HG02970 (cell line): Measurements from ENCODE around the gene PSMD6.

Source experiments
- ATAC-seq: cut with Tn5 transposase; IDR thresholded peaks from one replicate; pipeline ENCODE4 v1.9.1; 2021; ENCODE audit warnings: mild to moderate bottlenecking, moderate library complexity, moderate number of reproducible peaks; ENCODE audit not compliant: unreplicated experiment, low FRiP score

PSMD6 gene

GRCh38 chr3:64011685-64012084 lies 11.6 kb downstream of the PSMD6 start:
- no peak for ATAC-seq

GRCh38 chr3:64010199-64010598 lies 13.1 kb downstream of the PSMD6 start:
- no peak for ATAC-seq

GRCh38 chr3:64009528-64009927 lies 13.8 kb downstream of the PSMD6 start:
- ATAC-seq, result no peak

GRCh38 chr3:64008487-64009351 lies 14.6 kb downstream of the PSMD6 start:
- ATAC-seq, result no peak

GRCh38 chr3:64008017-64008416 lies 15.3 kb downstream of the PSMD6 start:
- no peak for ATAC-seq

- no peak for ATAC-seq
Observed at GRCh38 chr3:64003589-64003988, 19.7 kb downstream of the PSMD6 start.

GRCh38 chr3:64002233-64002632 lies 21.1 kb downstream of the PSMD6 start:
- ATAC-seq, result no peak

GRCh38 chr3:64000453-64001055 lies 22.7 kb downstream of the PSMD6 start:
- ATAC-seq, result no peak

- ATAC-seq, result no peak
Observed at GRCh38 chr3:63998852-63999754, 24.2 kb downstream of the PSMD6 start.

- ATAC-seq, result no peak
Observed at GRCh38 chr3:63995086-63995485, 28.2 kb downstream of the PSMD6 start.

GRCh38 chr3:63993653-63994079 lies 29.6 kb downstream of the PSMD6 start:
- no peak for ATAC-seq

GRCh38 chr3:63992516-63993209 lies 30.6 kb downstream of the PSMD6 start:
- no peak for ATAC-seq

- no peak for ATAC-seq
Observed at GRCh38 chr3:63991666-63992065, 31.6 kb downstream of the PSMD6 start.

- no peak for ATAC-seq
Observed at GRCh38 chr3:63990733-63991132, 32.6 kb downstream of the PSMD6 start.

- no peak for ATAC-seq
Observed at GRCh38 chr3:63990204-63990603, 33.1 kb downstream of the PSMD6 start.

GRCh38 chr3:63988943-63989342 lies 34.4 kb downstream of the PSMD6 start:
- ATAC-seq, result no peak

- no peak for ATAC-seq
Observed at GRCh38 chr3:63986831-63987230, 36.5 kb downstream of the PSMD6 start.

- ATAC-seq, result no peak
Observed at GRCh38 chr3:63986146-63986545, 37.1 kb downstream of the PSMD6 start.

GRCh38 chr3:63984391-63984790 lies 38.9 kb downstream of the PSMD6 start:
- no peak for ATAC-seq

GRCh38 chr3:63981980-63982379 lies 41.3 kb downstream of the PSMD6 start:
- ATAC-seq, result no peak
